Uterus (tissue), 4 donors: ENCODE data around the gene SYNPO. TPM values are rescaled to one million over a fixed set of nuclear protein-coding genes. Genes with fewer than 3 reads are reported as not detected.

Experiments used
- DNase-seq, 2 donors: peaks; one replicate each; pipeline ENCODE4 v3.0.0-alpha.2; 2019 to 2020
- H3K27ac ChIP-seq, 2 donors: fragments of 200-600 bp; sonication (generic); 1 replicate in 1 of 2; 2 replicates in 1 of 2; pipeline ENCODE4 v1.5.1; 2016 to 2018
- H3K27me3 ChIP-seq, 2 donors: fragments of 200-600 bp; sonication (generic); one replicate each; pipeline ENCODE4 v1.5.1; 2018 to 2019; ENCODE audit warnings: control low read depth in 1 of 2
- H3K36me3 ChIP-seq, 2 donors: fragments of 200-600 bp; sonication (generic); one replicate each; pipeline ENCODE4 v1.5.1; 2019; ENCODE audit warnings: control low read depth in 1 of 2
- H3K4me1 ChIP-seq, 2 donors: fragments of 200-600 bp; sonication (generic); one replicate each; pipeline ENCODE4 v1.5.1; 2018 to 2019; ENCODE audit warnings: control low read depth in 1 of 2
- H3K4me3 ChIP-seq, 2 donors: fragments of 200-600 bp; sonication (generic); 1 replicate in 1 of 2; 2 replicates in 1 of 2; pipeline ENCODE4 v1.5.1; 2018 to 2019; ENCODE audit warnings: mild to moderate bottlenecking in 1 of 2
- H3K9me3 ChIP-seq, 2 donors: fragments of 200-600 bp; sonication (generic); one replicate each; pipeline ENCODE4 v1.5.1; 2019; ENCODE audit warnings: control low read depth in 1 of 2
- CTCF ChIP-seq, 4 experiments: fragments of 200-600 bp in 2 of 4; fragments of 450-650 bp in 2 of 4; sonication (generic) in 2 of 4; IDR thresholded peaks; one replicate each; pipeline ENCODE4 v1.5.1; 2016 to 2019; ENCODE audit warnings: antibody characterized with exemption in 4 of 4, mild to moderate bottlenecking in 2 of 4, moderate library complexity in 1 of 4
- POLR2A ChIP-seq, 2 donors: fragments of 450-650 bp; IDR thresholded peaks; one replicate each; pipeline ENCODE4 v1.6.1; 2016; ENCODE audit warnings: antibody characterized with exemption in 2 of 2, mild to moderate bottlenecking in 1 of 2, moderate library complexity in 1 of 2
- intact Hi-C: fragments of 100-400 bp; cut with DNase I; formaldehyde crosslinking; loops from one replicate; pipeline ENCODE4 v1.15.1; 2023; ENCODE audit warnings: low total_unique reads
- total RNA-seq, 4 donors: library from RNA; depleted of rRNA in 3 of 4; stranded (reverse); fragments of >200 nt in 3 of 4; gene quantifications; one replicate each; pipeline versions ENCODE4 v1.1.0 to v1.2.4, GENCODE V29; 2014 to 2023
- donor health status: DM: yes; HTN: yes; CAD: no.

The SYNPO gene
- 100 to 1,000 TPM in 1 of 4 donors, 10 to 100 TPM in 1, 1 to 10 TPM in 2; 3.6 to 146 (median 10.6) TPM for total RNA-seq

GRCh38 chr5:150640311-150641005 is at the start of gene SYNPO:
Gene SYNPO (plus strand): TSS chr5:150640660. CDS start chr5:150648276, 7,616 bp downstream.
- Histone ChIP-seq H3K27ac (peak within 1 kb of the TSS; percentile 94), H3K4me1 (peaks cover 43 to 52% of the 10 kb centered on the region in 2 donors), H3K4me3 (no peak within 1 kb of the TSS), H3K36me3 (no peaks in the 10 kb centered on the region), H3K9me3 (no peaks in the 10 kb centered on the region), H3K27me3 (no peaks in the 10 kb centered on the region)
- TF ChIP-seq POLR2A (IDR thresholded peaks at IDR 0.05) (no peak), CTCF (IDR thresholded peaks at IDR 0.05) (peak in 2 of 4 experiments; percentile 16 to 24)
- peak; percentile 92 to 94 for DNase-seq
- intact Hi-C loops: no loop called here

- Histone ChIP-seq H3K36me3 (no peaks in the 10 kb centered on the region), H3K27ac (peak overlapping the region; percentile 68 to 70), H3K4me1 (peaks cover 0 to 12% of the 10 kb centered on the region in 2 donors), H3K4me3 (no peak overlapping the region), H3K9me3 (no peaks in the 10 kb centered on the region), H3K27me3 (no peaks in the 10 kb centered on the region)
- TF ChIP-seq CTCF (IDR thresholded peaks at IDR 0.05): no peak
- TF ChIP-seq POLR2A (IDR thresholded peaks at IDR 0.05): no peak
- peak; percentile 49 to 74 for DNase-seq
- intact Hi-C loops: loop anchor here (5.0 kb wide), 1 partner anchor 66 kb away; no protein-coding TSS in a partner anchor
These were observed 49.3 kb upstream of the SYNPO start for GRCh38 chr5:150590979-150591695.

- Histone ChIP-seq H3K36me3 (no peaks in the 10 kb centered on the region), H3K27me3 (no peaks in the 10 kb centered on the region), H3K4me1 (peaks cover 0 to 12% of the 10 kb centered on the region in 2 donors), H3K27ac (peak overlapping the region in 1 of 2 donors; percentile 9), H3K9me3 (no peaks in the 10 kb centered on the region), H3K4me3 (no peak overlapping the region)
- TF ChIP-seq CTCF (IDR thresholded peaks at IDR 0.05): no peak
- TF ChIP-seq POLR2A (IDR thresholded peaks at IDR 0.05): no peak
- intact Hi-C loops: loop anchor here (5.0 kb wide), 1 partner anchor 64 kb away; no protein-coding TSS in a partner anchor
- no peak for DNase-seq
These were observed 46.9 kb upstream of the SYNPO start for GRCh38 chr5:150593593-150593992.

GRCh38 chr5:150593996-150594395 is 46.5 kb upstream of the SYNPO start:
- Histone ChIP-seq H3K27ac (peak overlapping the region in 1 of 2 donors; percentile 9), H3K36me3 (no peaks in the 10 kb centered on the region), H3K4me3 (no peak overlapping the region), H3K9me3 (no peaks in the 10 kb centered on the region), H3K4me1 (peaks cover 0 to 12% of the 10 kb centered on the region in 2 donors), H3K27me3 (no peaks in the 10 kb centered on the region)
- intact Hi-C loops: loop anchor here (5.0 kb wide), 1 partner anchor 63 kb away; no protein-coding TSS in a partner anchor
- no peak for DNase-seq
- no peak for TF ChIP-seq CTCF (IDR thresholded peaks at IDR 0.05)
- TF ChIP-seq POLR2A (IDR thresholded peaks at IDR 0.05): no peak
